LoVo (cell line): Measurements from ENCODE around the gene ARHGAP15.
A peak's percentile ranks its signal among the peaks of the same experiment; 100 is the strongest.

ENCODE experiments used
- DNase-seq: peaks from one replicate; pipeline ENCODE4 v3.0.0-alpha.2; 2016; ENCODE audit warnings: low spot score

ARHGAP15 gene

DNA sequence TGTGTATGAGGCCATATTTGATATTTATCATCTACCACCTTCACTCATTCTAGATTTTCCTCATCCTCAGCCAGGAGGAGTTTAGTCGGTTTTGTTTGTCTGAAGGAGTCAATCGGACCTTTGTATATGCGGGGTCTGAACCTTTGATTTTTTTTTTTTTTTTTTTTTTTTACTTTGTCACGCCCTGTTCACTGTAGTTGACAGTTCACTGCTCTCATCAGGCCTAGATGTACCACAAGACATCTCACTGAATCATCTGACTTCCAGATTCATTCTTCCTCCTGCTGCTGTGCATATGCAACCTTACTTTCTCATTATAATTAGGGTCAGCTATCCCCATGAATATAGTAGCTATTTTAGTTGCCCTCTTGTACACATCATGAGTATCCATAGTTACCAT is 133.2 kb downstream of the ARHGAP15 start:
- DNase-seq: no peak

DNA sequence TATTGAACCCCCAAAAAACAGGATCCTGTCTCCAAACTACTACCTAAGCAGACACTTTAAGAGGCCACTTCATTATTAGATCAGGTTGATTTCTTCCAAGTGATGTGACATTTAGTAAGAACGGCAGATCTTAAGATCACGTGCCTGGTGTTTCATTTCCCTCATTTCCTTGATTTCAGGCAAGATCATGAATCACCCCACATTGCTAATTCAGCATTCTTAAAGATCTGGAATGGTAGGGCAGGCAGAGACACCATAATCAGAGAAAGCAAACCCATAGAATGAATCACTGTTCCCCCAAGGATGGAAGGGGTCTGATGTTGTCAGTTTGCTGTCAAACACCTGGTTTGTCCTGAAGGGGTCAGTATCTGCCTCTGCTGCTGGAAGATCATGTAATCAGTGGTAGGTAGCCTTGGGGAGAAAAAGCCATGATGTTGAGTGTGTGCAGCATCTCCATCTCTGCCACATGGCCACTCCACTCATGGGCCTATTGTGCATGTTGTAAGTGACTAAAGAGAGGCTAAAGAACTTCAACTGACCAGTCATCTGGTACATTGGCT is 133.9 kb downstream of the ARHGAP15 start:
- DNase-seq: no peak

DNA sequence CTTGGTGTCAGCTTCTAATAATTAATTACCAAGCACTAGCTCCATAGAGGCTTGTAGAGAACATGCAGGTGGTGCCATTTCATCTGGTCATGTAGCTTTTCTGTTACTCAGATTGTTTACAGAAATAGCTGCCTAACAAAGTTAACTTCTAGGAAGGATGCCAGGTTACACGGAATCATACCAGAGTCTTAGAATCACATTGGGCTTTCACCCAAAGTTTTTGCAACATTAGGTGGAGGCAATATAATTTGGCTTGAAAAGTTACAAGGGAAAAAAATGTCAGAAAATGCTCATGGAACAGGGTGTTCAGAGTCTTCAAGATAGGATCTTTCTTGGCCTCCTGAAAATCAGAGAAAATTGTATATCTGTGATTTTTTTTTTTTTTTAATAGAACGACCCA is 135.6 kb downstream of the ARHGAP15 start:
- no peak for DNase-seq

DNA sequence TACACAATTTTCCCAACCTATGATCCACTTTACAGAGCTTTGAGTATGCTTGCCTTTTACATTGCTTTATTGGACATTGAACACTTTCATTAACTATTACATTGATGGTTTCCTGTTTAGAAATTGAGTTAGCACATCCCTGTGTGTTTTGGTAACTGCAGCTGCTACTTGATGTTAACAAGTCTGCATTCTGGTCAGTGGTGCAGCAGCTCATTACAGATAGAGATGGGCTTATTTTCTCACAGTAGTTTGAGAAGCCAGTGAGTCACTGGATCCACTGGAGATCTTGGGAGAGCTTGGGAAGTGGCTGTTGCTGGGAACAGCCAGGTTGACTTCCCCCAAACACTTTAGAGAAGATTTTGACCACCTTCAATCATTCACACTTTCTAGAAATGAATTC is 150.5 kb downstream of the ARHGAP15 start:
- DNase-seq: no peak

DNA sequence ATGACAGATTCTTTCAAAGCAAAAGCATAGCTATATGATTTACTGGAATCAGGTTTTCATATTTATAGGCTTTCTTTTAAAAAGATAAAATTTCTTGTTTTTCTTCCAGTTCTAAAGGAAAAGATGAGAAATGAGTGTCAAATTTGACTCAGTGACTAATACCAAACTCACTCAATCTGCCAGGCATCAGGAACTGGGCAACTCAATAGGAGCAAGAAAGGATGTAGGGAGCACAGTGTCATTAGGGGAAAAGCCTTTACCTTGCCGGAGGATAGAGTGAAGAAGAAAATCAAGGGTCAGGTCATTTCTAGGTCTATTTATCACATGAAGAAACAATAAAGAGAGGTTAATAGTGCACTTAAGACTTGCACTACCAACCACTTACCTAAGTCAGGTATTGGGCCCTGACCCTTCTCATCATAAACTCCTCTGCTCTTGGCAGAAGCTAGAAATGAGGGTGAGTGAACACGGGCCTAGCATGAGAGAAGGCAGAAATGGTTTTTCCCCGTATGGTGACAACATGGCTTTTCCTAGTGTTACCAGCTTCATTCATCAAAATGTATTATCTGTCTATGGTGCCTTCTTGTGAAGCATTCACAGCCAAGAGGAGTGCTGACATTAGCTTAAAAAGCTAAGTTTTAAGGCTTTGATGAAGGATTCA is 151.0 kb downstream of the ARHGAP15 start:
- no peak for DNase-seq

DNA sequence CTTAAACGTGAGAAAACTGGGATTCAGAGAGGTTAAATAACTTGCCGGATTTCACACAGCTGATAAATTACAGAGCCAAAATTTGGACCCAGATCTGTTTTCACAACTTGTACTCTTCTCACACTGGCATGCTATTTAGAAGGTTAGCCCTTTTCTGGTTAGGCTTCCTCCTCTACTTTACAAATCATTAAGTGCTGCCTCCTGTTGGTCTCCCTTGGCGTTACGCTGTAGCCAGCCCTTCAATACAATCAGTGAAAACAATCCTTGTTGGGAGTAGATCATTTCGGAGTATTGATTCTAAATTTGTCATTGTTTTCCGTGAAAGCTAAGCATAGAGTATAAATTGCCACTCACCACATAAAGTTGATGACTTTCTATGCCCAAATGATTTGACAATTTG is 153.5 kb downstream of the ARHGAP15 start:
- DNase-seq: no peak

DNA sequence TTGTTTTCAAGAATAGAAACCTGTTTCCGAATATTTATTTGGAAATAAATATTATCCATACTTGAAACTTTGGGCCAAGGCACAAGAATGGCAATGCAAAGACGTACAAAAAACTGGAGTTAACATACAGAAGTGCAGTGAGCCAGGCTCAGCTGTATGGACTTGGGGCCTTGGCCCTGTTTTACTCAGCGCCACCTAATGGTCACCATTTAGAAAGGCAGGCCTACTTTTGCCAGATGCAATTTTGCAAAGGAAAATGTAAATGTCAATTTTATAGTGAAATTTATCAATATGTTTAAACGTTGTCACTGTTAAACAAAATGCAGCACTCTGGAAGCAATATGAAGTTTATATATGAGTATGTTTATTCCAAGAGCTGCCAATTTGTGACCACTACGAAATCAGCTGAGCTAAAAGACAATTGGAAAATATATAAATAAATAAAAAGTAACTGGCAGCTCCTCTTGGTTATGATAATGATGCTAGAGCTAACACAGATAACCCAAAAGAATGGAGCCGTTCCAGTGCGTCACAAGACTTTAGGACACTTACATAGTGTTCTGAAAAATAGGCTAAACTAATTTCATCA is 155.0 kb downstream of the ARHGAP15 start:
- peak; percentile 34 for DNase-seq

DNA sequence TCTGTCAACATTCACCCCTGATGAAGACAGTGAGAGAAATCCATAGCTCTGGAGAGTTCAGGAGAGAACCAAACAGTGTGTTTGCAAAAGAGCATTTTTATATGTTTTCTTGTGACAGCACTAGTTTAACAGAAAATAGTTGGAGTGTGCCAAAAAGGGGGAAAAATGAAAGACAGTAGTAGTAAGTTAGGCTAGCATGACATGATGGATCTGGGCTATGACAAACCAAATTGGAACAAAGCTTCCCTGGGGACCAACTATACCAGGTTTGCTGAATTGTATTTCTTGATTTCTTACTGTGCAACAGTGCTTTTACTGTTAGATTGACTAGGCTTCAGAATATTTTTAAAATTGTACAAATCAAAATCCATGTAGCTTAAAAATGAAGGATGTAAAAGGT is 159.8 kb downstream of the ARHGAP15 start:
- DNase-seq: no peak

DNA sequence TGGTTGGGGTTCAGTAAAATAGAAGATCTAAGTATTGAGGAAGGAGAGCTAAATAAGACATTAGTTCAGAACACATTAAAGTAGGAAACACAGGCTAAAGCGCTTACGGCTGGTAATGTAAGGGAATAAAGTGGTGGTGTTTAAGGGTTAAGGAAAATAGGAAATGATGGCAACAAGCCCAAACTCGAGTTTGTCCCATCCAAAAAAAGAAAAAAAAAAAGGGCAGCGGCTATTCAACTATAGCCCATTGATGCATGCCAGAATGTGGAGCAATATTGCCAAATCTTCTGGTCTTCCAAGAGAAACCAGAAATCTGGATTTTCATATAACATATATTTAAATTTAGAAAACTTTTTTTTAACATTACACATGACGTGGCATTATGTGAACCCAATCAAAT is 161.0 kb downstream of the ARHGAP15 start:
- no peak for DNase-seq

DNA sequence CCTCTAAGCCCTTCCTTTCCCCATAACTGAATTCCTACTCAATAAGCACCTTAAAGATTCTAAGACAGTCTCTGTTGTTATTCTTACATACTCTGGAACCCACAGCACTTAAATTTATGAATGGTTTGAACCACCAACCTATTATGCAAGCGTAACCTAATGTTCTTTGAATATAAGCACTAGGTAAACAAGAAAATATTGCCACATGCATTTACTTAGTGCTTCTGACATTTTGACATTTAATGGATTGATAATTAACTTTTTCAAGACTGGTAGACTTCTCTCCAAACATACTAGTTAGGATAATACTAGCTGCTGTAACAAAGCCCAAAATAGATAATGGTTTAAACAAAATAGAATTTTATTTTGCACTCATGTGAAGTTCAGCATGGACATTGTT is 164.8 kb downstream of the ARHGAP15 start:
- no peak for DNase-seq

DNA sequence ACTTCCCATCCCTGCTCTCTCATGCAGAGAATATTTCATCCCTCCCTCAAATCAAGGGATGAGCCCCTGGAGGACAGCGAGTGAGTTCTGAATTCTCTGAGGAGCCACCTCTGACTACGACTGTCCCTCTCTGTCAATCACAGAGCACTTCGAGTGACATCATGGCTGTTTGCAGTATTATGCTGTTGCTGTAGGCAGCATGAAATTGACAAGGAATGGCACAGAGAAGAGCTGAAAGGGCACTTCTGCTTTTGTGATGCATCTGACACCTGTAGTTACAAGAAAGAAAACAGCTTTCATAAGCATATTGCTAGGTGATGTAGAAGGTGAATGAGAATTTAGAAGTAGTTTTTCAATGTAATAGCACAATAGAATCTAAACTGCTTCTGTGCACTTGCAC is 166.9 kb downstream of the ARHGAP15 start:
- no peak for DNase-seq

DNA sequence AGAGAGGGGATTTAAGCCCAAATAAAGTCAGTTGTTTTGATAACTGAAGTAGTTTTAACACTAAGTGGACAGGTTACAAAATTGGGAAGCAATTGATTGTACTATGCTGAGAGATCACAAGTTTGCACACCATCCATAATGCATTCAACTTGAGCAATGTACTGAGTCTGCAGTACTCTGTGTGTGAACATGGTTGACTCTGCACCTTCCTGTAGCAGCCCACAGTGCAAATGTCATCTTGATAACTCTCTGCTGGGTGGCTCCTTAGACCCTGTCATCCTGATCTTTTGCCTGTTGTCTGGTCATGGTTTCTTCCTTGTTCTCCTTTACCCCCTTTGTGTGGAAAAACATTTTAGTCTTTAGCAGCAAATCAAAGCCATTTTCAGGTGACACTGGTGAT is 168.0 kb downstream of the ARHGAP15 start:
- no peak for DNase-seq

DNA sequence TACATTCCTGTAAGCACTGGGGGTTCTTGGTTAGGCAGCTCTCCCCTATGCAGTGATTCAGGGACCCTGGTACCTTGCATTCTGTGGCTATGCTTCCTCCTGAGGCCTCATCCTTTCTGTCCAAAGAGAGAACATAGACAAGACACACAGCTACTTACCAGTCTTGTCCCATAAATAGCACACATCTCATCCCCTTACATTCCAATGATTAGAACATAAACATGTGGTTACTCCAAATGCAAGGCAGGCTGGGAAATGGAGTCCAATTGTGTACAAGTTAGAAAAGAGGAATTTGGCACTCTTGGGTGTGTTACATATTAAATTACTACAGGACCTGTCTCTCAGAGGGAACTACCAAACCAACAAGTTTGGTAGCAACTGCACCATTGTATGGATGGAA is 171.3 kb downstream of the ARHGAP15 start:
- DNase-seq: no peak

DNA sequence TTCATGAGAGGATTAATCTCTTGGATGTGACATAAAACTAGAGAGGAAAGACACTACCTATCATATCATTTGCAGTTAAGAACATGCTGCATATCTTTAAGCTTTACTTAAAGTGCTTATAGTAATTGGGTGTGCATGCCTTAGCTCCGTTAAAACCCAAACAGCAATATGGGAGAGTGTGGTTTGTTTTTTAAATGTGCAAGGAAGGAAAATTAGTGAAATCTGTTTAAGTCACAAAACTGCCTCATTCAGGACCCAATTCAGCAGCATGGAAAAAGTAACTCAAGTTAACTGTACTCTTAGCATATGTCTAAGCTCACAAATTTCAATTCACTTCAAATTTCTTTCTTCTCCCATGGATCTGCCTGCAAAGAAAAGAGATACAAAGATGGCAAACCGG is 182.2 kb downstream of the ARHGAP15 start:
- no peak for DNase-seq

DNA sequence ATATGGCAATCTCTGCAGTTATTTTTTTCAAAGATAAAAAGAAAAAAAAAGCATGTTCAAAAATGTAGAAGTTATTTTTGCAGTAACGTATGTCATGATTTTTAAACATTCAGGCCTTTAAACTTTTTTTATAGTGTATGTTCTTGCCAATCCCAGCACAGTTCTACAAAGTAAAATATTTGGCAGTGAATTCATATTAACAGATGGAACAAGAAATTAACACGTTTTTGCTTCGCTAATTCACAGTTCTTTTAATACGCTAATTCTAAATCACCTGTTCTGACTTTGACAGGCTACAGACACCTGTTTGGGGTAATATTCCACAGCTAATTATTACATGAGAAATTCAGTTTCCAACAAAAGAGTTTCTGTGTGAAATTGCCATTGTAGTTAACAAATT is 183.2 kb downstream of the ARHGAP15 start:
- no peak for DNase-seq

DNA sequence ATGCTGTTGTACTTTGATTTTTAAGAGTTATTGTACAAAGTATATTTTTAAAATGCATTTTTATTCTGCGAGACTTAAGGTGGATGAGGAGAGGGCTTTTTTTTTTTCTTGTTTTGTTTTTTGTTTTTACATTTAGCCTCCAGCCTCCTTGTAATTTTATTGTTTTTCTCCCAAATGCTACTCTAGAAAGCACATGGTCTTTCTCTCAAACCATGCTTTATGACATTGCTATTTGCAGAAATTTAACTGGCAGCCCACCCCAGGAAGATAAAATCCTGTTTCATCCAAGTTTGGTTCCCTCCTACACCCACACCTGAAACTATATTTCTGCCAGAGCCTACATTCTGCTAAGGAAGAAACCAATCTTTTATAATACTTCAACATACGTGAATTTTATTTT is 184.6 kb downstream of the ARHGAP15 start:
- no peak for DNase-seq

DNA sequence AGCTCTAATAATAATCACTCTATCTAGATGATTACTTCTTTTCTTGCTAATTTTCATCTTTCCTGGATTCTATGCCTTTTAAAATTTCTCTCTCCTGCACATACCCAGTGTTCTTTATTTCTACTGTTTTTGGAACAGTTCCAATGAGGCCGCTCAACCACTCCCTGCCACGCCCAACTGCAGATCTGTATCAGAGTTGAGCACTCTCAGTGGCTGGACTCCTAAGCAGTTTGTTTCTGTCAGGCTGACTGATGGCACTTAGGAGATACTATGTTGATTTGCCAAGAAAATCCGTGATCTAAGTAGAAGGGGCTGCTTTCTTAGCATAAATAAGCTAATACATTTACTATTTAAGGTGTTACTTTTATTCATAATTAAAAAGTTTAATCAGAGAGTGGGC is 192.8 kb downstream of the ARHGAP15 start:
- DNase-seq: peak; percentile 43

DNA sequence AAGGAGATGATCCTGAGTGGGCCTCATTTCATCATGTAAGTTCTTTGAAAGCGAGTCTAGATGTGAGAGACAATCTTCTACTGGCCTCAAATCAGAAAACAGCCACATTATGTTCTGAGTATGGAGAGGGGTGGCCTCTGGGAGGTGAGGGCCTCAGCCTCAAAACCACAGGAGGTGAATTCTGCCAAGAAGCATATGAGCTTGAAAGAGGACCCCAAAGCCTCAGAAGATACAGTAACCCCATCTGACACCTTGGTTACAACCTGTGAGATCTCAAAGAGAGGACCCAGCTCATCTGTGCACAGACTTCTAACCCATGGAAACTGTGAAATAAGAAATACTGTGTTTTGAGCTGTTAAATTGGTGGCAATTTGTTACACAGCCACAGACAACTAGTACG is 200.1 kb downstream of the ARHGAP15 start:
- no peak for DNase-seq

DNA sequence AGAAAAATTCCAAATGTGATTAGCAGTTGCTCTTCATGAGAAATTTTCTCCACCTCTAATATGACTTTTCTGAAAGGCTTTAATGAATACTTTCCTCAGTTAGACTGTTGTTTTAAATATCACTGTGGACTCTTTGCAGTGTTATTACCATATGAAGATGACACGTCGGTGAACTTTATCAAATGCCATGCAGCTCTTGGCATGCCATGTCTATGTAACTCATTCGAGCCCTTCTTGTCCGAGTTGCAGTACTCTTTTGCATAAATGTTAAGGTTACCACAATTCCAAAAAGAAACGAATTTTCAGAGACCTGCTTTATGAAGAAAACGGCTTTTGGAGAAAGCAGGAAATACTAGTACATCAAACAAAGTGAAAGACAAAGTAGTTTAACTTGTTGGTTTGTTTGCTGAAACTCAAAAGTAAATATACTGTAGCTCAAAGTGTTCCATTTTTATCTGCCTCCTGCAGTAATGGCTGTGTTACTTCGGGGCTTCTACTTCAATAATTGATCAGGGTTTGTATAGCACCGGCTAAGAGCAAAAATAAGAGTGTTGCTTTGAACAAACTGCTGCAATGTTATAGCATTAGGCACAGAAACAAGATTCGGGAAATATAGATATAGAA is 204.1 kb downstream of the ARHGAP15 start:
- no peak for DNase-seq

DNA sequence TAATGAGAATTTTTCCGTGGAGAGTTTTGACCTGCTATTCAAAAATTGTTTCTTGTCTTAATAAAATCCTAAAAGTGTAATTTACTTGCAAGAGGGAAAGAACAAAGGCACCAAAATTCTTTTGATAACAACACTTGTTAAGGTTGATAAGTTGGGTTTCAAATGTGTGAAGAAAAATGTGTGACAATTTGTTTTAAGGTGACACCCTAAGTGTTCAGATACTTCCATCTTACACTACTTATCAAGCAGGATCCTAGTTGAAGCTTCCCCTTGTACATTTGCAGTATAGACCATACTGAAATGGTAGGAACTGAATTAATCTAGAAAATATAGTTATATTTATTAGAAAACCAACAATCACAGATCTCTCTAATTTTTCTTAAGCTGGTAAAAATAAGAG is 204.6 kb downstream of the ARHGAP15 start:
- no peak for DNase-seq

DNA sequence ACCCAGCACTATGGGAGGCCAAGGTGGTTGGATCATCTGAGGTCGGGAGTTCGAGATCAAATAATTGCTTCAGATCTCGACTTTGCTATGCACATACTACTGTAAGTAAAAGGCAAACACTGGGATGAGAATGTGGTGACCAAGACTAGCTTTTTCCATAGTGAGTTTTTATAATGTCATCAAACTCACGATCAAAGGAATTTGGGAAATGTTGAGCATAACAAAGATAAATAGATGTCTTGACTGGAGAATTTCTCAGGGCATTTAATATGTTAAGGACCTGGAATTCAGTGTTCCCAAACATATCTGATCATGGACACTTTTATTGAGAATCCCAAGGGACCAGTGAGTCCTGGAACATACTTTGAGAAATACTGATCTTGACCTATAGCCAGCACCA is 205.6 kb downstream of the ARHGAP15 start:
- DNase-seq: no peak

DNA sequence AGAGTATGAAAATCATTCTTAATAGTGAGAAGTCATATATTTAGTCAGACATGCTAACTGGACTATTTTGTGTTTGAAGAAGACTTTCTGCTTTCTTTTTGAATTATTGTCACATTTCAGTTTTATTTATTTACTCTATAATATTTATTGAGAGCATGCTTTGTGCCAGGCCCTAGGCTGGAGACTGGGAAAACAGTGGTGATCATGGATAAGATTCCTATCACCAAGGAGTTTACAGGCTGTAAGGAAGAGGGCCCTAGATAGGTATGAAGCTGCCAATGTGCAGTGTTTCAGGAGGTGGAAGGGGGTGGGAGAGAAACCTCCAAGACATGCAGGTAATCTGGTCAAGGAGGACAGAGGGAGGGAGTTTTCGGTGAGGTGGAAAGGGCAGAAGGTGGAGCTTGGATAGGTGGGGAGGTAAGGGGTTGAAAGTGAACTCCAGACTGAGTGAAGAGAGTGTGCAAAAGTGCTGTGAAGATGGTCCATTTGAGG is 207.5 kb downstream of the ARHGAP15 start:
- no peak for DNase-seq

DNA sequence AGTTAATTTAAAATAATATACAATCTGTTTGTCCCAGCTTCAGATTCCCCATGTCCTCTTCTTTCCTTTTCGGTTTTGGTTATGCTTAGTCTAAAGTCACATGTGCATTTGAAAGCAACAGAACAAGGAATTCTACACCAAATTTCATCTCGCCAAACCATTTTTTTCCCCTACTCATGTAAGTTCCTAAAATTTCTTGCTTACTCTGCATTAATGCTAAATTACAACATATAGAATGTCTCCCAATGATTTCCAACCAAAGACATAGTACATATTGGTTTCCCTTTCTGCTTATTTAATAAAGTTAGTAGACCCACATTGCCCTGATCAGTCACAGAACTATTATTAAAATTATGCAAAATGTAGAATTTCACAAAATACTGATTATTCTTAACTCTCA is 212.3 kb downstream of the ARHGAP15 start:
- DNase-seq: no peak
